Mammary epithelial cell (primary cell): ENCODE measurements around the gene TLCD3B.
"Not testable (repeated sequence)": the region's sequence is repeated elsewhere in the genome, so short reads cannot be mapped to it uniquely, and the experiment has no call there.

Experiments used
- EZH2 ChIP-seq: IDR thresholded peaks from 2 replicates; pipeline ENCODE4 v1.6.1; 2012; ENCODE audit warnings: low read length, inconsistent platforms, borderline replicate concordance
- TF ChIP-seq, protein P1 (sequence below), 2 donors: IDR thresholded peaks in 1 of 2; conservative IDR thresholded peaks in 1 of 2; 2 replicates each; pipeline ENCODE4 v1.5.1; 2011 to 2012; ENCODE audit warnings: inconsistent platforms in 2 of 2, low read length in 2 of 2, mild to moderate bottlenecking in 2 of 2, control low read depth in 1 of 2, low read depth in 1 of 2; ENCODE audit not compliant: insufficient read depth in 1 of 2; ENCODE audit errors: extremely low read depth in 1 of 2

DNA sequence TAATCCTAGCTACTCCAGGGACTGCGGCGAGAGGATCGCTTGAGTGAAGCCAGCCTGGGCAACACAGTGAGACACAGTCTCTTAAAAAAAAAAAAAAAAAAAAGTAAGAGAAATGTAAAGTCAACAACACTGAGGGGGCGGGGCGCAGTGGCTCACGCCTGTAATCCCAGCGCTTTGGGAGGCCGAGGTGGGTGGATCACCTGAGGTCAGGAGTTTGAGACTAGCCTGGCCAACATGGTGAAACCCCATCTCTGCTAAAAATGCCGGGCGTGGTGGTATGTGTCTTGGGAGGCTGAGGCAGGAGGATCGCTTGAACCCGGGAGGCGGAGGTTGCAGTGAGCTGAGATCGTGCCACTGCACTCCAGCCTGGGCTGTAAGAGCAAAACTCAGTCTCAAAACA lies 18.5 kb downstream of the TLCD3B start:
- TF ChIP-seq, protein P1, sequence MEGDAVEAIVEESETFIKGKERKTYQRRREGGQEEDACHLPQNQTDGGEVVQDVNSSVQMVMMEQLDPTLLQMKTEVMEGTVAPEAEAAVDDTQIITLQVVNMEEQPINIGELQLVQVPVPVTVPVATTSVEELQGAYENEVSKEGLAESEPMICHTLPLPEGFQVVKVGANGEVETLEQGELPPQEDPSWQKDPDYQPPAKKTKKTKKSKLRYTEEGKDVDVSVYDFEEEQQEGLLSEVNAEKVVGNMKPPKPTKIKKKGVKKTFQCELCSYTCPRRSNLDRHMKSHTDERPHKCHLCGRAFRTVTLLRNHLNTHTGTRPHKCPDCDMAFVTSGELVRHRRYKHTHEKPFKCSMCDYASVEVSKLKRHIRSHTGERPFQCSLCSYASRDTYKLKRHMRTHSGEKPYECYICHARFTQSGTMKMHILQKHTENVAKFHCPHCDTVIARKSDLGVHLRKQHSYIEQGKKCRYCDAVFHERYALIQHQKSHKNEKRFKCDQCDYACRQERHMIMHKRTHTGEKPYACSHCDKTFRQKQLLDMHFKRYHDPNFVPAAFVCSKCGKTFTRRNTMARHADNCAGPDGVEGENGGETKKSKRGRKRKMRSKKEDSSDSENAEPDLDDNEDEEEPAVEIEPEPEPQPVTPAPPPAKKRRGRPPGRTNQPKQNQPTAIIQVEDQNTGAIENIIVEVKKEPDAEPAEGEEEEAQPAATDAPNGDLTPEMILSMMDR (conservative IDR thresholded peaks at IDR 0.05 in 1 of 2, IDR thresholded peaks at IDR 0.05 in 1 of 2; ENCODE audit: extremely low read depth in 1 of 2, insufficient read depth in 1 of 2, low read depth in 1 of 2, low read length in 2 of 2): not testable (repeated sequence)
- not testable (repeated sequence) for TF ChIP-seq EZH2
